Activated T-cell treated with anti-CD3 and anti-CD28 coated beads for 24 hours (primary cell): Measurements from ENCODE around the gene TRDMT1.
A peak's percentile ranks its signal among the peaks of the same experiment; 100 is the strongest.

ENCODE experiments used
- DNase-seq: peaks from one replicate; pipeline ENCODE4 v3.0.0-alpha.2; 2020; ENCODE audit warnings: low read depth

TRDMT1 gene

GRCh38 chr10:17229967-17230682 lies 28.7 kb upstream of the TRDMT1 start:
- peak; percentile 80 for DNase-seq

DNA sequence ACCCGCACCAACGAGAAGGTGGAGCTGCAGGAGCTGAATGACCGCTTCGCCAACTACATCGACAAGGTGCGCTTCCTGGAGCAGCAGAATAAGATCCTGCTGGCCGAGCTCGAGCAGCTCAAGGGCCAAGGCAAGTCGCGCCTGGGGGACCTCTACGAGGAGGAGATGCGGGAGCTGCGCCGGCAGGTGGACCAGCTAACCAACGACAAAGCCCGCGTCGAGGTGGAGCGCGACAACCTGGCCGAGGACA lies 28.2 kb upstream of the TRDMT1 start:
- no peak for DNase-seq

DNA sequence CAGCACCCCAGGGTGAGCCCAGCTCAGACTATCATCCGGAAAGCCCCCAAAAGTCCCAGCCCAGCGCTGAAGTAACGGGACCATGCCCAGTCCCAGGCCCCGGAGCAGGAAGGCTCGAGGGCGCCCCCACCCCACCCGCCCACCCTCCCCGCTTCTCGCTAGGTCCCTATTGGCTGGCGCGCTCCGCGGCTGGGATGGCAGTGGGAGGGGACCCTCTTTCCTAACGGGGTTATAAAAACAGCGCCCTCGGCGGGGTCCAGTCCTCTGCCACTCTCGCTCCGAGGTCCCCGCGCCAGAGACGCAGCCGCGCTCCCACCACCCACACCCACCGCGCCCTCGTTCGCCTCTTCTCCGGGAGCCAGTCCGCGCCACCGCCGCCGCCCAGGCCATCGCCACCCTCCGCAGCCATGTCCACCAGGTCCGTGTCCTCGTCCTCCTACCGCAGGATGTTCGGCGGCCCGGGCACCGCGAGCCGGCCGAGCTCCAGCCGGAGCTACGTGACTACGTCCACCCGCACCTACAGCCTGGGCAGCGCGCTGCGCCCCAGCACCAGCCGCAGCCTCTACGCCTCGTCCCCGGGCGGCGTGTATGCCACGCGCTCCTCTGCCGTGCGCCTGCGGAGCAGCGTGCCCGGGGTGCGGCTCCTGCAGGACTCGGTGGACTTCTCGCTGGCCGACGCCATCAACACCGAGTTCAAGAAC lies 27.7 kb upstream of the TRDMT1 start:
- peak; percentile 32 for DNase-seq

- peak; percentile 79 for DNase-seq
Measured at GRCh38 chr10:17228091-17229015, 26.9 kb upstream of the TRDMT1 start, which contains the start of gene VIM. TSS of gene VIM (plus strand) at chr10:17228241. CDS start at chr10:17229423, 1,182 bp downstream.

DNA sequence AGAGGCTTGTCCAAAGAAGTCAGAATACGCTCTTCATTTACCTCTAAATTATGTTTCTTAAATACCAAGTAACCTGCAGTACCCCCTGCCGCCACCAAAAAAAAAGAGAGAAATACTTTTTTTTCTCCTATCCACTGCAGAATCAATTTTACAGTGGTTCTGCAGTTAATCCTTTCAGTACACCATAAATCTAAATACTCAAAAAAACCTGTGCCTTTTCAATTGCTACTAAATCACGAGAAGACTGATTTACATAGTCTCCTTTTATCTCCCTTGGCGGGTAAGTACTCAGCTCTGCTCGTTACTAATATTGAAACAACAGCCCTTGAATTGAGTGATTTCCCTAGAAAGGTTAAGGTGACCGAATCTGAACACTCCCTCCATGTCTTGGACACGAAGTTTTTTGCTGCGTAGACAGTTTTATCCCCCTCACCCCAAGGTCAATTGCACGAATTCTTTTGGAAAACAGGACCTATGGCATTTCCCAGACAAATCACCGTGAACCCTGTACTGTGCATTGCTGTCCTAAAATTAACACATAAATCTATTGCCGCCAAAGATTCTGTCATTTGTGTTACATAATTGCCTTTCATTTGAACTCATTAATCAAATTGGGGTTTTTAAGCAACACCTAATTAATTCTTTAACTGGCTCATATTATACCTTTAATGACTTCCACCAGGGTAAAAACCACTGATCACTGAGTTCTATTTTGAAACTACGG lies 26.1 kb upstream of the TRDMT1 start:
- DNase-seq = no peak

DNA sequence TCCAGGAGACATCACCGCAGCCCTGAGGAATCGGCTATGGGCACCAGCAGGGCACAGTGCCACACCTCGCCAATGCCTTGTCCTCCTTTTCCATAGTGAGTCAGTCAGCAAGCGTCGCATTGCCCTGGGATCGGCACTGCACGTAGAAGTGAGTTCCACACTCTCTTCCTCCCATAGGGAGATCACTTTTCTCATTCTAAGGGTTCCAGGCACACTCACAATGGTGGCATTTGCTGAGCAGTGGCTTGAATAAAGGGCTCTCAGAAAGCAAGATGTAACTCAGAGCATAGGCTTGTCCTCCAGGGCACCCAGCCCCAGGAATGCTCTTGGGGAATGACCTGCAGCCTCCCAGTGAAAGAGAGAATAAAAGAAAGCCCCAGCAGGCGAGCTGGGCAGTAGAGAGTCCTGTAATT lies 25.4 kb upstream of the TRDMT1 start:
- no peak for DNase-seq

DNA sequence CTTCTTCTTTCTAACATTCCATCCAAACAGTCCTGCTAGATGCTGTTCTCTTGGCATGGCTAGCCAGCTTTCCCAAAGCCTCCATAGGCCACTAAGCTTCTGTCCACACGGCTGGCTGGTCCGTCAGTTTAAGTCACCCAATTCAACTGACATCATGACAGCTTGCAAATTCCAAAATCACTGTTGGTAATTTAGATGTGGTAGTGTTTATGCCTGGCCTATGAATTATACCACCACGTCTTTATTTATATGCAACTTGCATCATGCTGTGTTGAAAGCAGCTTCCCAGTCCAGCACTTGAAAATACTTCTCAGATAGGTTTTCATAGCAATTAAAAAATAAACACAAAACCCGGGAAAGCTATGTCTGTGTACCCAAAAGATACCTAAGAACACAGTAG lies 24.3 kb upstream of the TRDMT1 start:
- no peak for DNase-seq

GRCh38 chr10:17222329-17222728 lies 20.9 kb upstream of the TRDMT1 start:
- DNase-seq = no peak

GRCh38 chr10:17220652-17221100 lies 19.2 kb upstream of the TRDMT1 start:
- DNase-seq = no peak

DNA sequence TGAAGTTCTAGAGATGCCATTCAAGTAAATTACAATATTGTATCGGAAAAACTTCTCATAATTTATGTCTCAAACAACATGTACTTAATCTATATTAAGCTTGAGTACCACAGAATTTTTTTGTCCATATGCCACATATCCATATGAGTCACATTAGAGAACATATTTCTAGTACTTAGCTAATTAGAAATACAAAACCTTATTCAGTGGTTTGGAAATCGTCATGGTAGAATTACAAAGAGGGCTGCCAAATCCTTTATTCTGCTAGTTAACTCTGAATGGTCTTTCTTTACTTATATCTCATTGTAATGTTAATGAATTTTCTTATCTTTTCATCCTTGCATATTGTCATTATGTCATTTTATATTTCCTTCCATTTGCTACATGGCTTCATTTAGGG lies 17.6 kb upstream of the TRDMT1 start:
- no peak for DNase-seq

- no peak for DNase-seq
Measured at GRCh38 chr10:17217631-17218232, 16.3 kb upstream of the TRDMT1 start.

- DNase-seq = no peak
Measured at GRCh38 chr10:17216901-17217395, 15.5 kb upstream of the TRDMT1 start.

- DNase-seq = no peak
Measured at GRCh38 chr10:17216217-17216900, 14.9 kb upstream of the TRDMT1 start.

DNA sequence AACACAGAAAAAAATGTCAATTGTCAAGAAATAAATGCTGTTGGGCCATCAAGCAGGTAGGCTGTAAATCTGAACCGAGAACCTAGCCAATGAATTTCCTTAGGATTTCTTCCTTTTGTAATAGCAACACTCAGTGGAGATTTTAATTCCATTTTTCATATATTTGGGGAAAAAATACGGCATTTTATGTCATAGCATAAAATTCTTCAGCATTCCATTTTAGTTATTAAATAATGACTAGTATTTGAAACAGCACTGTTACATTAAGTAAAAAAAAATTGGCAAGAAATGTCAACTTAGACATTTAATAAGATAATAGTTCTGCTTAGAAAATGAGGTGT lies 14.3 kb upstream of the TRDMT1 start:
- DNase-seq = no peak

- no peak for DNase-seq
Measured at GRCh38 chr10:17214971-17215781, 13.7 kb upstream of the TRDMT1 start.

DNA sequence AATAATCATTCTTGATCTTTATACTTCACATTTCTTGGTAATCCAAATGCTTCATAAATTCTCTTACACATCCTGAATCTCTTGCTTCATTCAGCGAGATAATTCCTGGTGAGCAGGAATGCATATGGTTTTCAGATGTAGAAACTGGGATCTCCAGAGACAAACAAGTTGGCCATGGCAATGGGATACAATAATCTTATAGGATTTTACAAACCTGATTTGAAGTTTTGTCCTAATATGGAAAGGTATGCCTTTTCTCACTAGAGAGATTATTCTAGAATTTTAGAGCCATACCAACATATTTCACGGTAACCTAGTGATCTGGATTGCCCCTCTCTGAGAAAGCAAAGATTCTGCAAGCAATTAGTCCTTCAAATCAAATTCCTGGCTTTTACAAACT lies 13.1 kb upstream of the TRDMT1 start:
- no peak for DNase-seq

DNA sequence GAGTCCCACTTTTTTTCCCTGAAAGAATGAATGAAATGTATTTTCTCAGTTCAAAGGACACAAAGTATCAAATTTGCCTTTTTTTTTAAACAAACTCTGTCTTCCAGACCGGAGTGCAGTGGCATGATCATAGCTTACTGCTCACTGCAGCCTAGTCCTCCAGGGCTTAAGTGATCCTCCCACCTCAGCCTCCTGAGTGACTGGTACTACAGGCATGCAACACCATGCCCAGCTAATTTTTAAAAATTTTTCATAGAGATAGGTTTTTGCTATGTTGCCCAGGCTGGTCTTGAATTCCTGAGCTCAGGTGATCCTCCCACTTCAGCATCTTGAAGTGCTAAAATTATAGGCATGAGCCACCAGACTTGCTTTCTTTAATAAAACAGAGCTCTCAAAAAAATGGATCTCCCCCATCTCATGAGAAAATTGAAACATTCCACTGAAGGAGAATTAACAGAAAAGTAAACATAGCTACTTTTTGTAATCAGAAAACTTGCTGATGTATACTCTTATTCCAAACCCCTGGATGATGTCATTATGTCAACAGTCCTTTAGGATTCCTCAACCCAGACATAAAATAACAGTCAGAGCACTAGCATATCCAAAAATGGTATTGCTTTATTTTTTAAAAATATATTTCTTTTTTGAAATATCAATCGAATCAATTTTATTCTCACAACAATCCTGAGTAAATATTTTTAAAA lies 12.3 kb upstream of the TRDMT1 start:
- DNase-seq = no peak

- no peak for DNase-seq
Measured at GRCh38 chr10:17212802-17213221, 11.3 kb upstream of the TRDMT1 start.

GRCh38 chr10:17210361-17210760 lies 8.9 kb upstream of the TRDMT1 start:
- no peak for DNase-seq
